CD4-positive, alpha-beta T cell treated with Interleukin-17A for 1 hour (primary cell): Measurements from ENCODE around the gene GLI1.
"Not testable (repeated sequence)": the region's sequence is repeated elsewhere in the genome, so short reads cannot be mapped to it uniquely, and the experiment has no call there.

ENCODE experiments used
- DNase-seq: peaks from one replicate; pipeline ENCODE4 v3.0.0-alpha.2; 2020

The GLI1 gene

GRCh38 chr12:57476993-57477709 lies 17.6 kb downstream of the GLI1 start:
- peak; percentile 50 for DNase-seq

- DNase-seq, result peak; percentile 82
Measured at GRCh38 chr12:57477710-57478681, 18.4 kb downstream of the GLI1 start.

DNA sequence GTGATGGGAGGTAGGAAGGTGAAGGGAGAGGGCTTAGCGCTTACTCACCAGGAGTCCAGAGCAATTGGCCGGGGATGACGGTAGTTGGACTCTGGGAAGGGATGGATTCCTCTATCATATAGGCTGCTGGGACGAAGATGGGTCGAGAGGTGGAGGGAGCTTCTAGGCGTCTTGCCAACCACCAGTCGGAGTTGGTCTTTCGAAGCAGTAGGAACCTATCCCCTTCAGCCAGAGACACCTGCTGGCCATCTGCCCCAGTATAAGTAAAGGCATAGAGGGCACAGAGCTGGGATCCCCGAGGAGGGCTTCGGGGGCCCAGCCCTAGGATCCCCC lies 19.4 kb downstream of the GLI1 start:
- no peak for DNase-seq

GRCh38 chr12:57479376-57480115 lies 20.0 kb downstream of the GLI1 start, which contains the start of gene ARHGAP9:
Gene ARHGAP9 (minus strand): TSS chr12:57479866. CDS start chr12:57479406, 460 bp downstream.
- DNase-seq, result peak; percentile 89

GRCh38 chr12:57481671-57482070 lies 22.1 kb downstream of the GLI1 start:
- no peak for DNase-seq

DNA sequence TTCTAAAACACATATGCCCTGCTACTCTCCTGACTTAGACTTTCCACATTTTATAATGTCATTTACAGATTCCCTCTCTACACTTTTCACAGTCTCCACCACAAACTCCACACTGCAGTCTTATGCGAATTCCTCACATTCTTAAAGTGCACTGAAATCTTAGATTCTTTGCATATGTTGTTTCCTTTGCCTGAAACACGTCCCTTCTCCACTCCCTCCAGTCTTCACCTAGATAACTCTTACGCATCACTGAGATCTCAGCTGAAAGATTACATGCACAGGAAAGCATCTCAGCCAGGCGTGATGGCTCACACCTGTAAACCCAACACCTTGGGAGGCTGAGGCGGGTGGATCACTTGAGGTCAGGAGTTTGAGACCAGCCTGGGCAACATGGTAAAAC lies 23.9 kb downstream of the GLI1 start:
- no peak for DNase-seq

DNA sequence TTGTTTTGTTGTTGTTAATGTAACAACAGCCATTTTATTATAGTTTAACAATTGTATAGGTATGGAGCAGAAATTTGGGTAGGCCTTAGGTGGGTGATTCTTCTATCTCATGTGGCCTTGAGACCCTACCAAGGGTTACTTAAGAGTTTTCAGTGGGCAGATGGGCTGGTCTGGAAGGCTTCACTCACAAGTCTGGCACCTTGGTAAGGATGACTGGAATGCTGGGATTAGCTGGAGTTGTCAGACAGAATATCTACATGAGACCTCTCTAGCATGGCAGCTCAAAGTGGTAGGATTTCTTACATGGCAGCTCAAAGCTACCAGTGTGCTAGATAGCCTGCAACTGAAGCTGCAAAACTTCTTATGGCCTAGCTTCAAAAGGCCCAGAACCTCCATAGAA lies 26.1 kb downstream of the GLI1 start:
- no peak for DNase-seq

DNA sequence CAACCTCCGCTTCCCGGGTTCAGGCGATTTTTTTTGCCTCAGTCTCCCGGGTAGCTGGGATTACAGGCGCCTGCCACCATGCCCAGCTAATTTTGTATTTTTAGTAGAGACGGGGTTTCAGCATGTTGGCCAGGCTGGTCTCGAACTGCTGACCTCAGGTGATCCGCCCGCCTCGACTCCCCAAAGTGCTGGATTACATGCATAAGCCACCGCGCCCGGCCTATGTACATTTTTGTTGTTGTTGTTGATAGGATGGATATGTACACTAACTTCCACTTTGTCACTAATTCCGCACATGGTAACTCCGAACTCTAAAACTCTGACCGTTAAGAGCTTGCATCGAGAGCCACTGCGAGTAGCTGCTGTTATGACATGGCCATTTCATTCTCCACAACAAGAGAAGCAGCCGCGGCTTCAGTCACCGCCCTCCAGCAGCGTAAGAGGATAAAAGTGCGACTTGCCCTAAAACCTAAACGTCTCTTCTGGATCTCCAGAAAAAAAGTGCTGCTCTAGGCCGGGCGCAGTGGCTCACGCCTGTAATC lies 27.5 kb downstream of the GLI1 start:
- DNase-seq, result no peak

GRCh38 chr12:57487597-57488401 lies 28.2 kb downstream of the GLI1 start, which contains the start of gene MARS1:
Gene MARS1 (plus strand): TSS chr12:57488068. CDS start chr12:57488091, 23 bp downstream.
- DNase-seq, result peak; percentile 97

- DNase-seq, result no peak
Measured at GRCh38 chr12:57488402-57489156, 29.0 kb downstream of the GLI1 start.

- DNase-seq, result no peak
Measured at GRCh38 chr12:57489157-57489641, 29.6 kb downstream of the GLI1 start.

GRCh38 chr12:57490126-57490525 lies 30.5 kb downstream of the GLI1 start:
- no peak for DNase-seq

GRCh38 chr12:57491393-57492280 lies 32.1 kb downstream of the GLI1 start:
- DNase-seq, result no peak

DNA sequence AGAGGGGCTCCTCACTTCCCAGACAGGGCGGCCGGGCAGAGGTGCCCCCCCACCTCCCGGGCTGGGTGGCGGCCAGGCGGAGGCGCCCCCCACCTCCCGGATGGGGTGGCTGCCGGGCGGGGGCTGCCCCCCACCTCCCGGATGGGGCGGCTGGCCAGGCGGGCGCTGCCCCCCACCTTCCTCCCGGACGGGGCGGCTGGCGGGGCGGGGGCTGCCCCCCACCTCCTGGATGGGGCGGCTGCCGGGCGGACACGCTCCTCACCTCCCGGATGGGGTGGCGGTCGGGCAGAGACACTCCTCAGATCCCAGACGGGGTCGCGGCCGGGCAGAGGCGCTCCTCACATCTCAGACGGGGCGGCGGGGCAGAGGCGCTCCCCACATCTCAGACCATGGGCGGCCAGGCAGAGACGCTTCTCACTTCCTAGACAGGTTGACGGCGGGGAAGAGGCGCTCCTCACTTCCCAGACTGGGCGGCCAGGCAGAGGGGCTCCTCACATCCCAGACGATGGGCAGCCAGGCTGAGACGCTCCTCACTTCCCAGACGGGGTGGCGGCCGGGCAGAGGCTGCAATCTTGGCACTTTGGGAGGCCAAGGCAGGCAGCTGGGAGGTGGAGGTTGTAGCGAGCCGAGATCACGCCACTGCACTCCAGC lies 35.6 kb downstream of the GLI1 start:
- DNase-seq, result not testable (repeated sequence)

GRCh38 chr12:57496822-57497221 lies 37.2 kb downstream of the GLI1 start:
- DNase-seq, result no peak

GRCh38 chr12:57497223-57498131 lies 37.9 kb downstream of the GLI1 start:
- no peak for DNase-seq

DNA sequence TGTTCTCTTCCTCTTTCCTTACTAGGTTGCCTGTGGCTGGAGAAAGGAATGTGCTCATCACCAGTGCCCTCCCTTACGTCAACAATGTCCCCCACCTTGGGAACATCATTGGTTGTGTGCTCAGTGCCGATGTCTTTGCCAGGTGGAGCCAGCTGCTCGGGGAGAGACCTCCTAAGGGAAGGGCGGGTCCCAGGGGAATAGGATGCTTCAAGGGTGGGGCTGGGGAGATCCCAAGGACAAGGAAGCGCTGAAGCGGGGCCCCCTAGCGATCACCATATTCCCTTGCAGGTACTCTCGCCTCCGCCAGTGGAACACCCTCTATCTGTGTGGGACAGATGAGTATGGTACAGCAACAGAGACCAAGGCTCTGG lies 38.5 kb downstream of the GLI1 start:
- DNase-seq, result no peak

DNA sequence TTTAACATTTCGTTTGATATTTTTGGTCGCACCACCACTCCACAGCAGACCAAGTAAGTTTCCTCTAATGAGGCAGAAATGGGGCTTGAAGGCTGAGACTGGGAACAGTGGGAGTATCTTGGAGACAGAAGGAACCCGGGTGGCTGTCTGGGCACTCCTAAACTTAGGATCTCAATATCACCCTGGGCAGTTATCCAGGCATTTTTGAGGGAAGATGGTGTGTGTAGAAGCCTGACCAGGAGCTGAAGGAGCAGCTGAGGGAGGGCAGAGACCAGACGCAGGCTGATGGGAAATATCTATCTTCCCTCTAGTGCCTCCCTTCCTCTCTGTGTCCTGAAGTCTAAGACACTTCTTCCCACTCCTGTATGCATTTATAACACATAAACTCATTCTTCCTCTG lies 39.0 kb downstream of the GLI1 start:
- no peak for DNase-seq
